GM12892 (cell line): ENCODE measurements around the gene CALHM4.

Experiments used
- POLR2A ChIP-seq: IDR thresholded peaks from 2 replicates; pipeline ENCODE4 v1.6.1; 2011; ENCODE audit warnings: low read depth, low read length, control low read depth
- POLR2AphosphoS5 ChIP-seq: IDR thresholded peaks from 2 replicates; pipeline ENCODE4 v1.6.1; 2011; ENCODE audit warnings: low read depth, low read length, control low read depth
- TAF1 ChIP-seq: IDR thresholded peaks from 2 replicates; pipeline ENCODE4 v1.6.1; 2011; ENCODE audit warnings: low read depth, mild to moderate bottlenecking, control low read depth, low read length, borderline replicate concordance

DNA sequence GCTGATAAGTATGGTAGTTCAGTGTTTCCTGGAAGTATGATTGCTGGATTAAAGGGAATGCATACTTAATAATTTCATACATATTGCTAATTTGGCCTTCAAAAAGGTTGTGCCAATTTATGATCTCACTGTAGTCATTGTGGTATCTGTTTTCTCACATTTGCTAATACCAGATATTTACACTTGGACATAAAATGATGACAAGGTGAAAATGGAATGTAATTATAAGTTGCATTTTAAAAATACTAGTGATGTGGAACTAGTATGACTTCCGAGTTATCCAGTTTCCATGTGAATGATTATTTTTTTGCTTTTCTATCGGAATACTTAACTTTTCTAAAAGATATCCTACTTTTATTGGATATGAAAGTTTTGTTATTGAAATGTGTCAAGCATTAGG, 33.2 kb downstream of the CALHM4 start:
- TF ChIP-seq POLR2A (no peak), POLR2AphosphoS5 (no peak), TAF1 (no peak)
